Measurements from ENCODE around the gene RNF157.
A peak's percentile ranks its signal among the peaks of the same experiment; 100 is the strongest.

Gene RNF157

GRCh38 chr17:76138896-76139752 is 101.2 kb downstream of the RNF157 start:
- no peak for DNase-seq

DNA sequence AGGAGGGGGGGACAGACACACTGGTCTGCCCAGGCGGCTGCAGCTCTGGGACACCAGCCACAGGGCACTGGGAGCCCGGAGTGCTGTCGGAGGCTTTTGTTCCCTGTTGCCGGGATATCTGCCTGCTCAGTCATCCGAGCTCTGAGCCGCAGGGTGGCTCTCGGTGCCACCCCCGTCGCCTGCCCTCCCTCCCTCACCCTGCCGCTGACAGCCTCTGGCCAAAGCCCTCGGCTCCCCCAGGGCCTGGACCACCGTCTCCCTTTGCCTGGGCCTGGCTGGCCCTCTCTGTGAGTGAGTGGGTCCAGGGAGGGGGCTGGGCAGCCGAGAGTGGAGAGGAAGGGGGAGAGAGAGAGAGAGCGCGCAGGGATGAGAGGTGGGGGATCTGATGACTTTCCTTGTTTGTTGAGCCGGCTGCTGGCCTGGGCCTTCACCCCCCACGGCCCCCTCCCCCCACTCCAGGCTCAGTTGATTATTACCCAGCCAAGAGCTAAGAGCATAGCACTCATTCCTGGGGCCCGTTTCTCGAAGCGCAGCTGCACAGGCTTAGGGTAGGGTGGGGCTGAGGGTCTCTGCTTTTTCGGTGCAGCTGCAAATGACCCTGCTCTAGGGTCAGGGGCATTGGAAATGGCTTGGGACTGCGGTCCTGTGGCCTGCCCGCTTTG is 101.9 kb downstream of the RNF157 start:
- no peak for DNase-seq

GRCh38 chr17:76137351-76138233 is 102.7 kb downstream of the RNF157 start:
- no peak for DNase-seq

DNA sequence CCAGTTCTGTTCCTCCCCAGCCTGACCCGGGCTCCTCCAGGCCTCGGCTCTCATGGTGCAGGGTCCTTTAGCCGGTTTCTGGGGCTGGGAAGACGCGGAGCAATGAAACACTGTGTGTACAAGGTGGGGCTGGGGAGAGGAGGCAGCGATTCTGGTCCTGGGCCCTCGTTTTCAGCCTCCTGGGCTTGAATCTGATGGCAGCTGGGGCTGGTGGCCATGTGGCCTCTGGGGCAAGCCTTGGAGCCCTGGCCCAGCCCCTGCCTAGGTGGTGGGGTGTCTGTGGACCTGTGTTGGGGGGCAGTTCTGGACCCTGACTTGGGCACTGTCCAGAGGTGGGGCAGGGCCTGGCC is 103.3 kb downstream of the RNF157 start:
- no peak for DNase-seq

GRCh38 chr17:76136276-76137000 is 103.9 kb downstream of the RNF157 start:
- DNase-seq = no peak

DNA sequence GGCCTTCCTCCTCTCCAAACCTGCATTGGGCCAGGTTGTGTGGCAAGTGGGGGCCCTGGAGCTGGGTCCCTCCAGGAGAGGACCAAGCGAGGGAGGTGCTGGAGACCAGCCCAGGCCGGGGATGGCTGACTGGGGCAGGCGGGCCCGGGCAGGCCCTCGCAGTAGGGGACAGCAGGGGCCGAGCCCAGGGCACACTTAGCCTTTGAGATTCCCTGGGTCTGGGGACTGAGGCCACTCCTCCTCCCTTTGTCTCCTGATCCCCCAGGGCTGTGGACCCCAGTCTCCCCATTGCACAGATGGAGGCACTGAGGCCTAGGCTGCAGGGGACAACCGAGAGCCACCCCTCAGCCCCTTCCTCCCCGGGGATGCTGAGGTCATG is 104.5 kb downstream of the RNF157 start:
- DNase-seq = no peak

DNA sequence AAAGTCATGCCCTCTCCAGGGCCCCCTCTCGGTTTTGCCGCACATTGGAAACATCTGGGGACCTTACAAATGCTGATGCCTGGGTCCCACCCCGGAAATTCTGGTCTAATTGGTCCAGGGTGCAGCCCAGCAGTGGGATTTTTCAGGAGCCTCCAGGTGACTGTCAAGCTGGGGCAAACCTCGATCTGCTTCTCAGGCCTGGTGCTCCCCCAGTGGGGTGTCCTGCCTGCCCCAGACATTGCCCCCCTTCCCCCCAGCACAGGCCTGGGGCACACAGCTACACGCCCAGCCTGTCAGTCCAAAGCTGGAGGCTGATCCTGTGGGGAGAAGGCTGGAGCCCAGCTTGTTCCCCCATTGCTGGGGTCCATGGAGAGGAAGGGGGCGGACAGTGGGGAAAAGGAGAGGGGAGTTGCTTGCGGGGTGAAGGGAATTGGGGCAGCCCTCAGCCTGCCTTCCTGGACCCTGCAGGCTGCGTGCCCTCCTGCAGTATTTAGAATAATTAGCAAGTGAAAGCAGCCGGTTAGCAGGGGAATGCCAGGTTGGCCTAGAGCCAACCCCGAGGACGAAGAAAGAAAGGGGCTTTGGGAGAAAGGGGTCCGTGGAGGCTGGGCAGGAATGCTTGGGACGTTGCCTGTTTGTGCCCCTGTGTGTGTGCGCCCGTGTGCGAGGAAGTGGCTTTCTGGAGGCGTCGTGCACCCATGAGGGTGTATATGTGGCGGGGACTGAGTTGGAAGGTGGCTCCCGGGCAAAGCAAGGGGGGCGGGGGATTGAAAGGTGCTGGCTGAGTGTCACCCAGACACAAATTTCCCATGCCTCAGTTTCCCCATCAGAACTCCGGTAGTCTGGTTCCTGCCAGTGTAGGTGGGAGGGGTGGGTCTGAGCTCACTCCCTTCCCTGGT is 105.1 kb downstream of the RNF157 start:
- no peak for DNase-seq

DNA sequence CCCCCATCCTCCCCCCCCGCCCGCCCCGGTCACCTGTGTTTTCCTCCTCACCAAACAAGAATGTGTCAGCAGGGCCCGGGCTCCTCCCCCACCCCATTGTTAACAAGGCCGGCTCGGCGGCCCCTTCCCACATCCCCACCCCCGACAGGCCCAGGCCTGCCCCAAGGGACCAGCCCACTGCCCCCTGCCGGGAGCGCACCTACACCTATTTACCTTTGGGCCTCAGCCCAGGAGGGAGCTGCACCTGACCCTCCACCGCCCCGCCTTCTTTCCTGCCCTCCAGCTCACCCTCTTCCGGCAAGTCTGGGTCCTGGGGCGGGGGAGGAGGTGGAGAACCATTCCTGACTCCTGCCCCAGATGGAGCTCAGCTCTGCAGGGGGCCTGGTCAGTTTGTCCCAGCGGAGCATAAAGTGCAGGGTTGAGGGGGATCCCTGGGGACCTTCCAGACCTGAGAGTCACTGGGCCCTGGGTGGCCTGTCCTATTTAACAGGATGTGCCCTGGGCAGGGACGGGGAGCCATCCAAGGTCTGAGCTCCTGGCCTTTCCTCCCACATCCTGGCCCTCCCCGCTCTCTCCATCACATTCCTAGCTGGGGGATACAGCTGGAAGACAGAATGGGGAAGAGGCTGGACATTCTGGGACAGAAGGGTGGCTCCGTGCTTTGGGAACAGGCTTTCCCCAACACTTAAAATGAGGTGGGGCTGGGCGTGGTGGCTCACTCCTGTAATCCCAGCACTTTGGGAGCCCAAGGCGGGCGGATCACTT is 107.5 kb downstream of the RNF157 start:
- DNase-seq = no peak

- DNase-seq = no peak
Observed at GRCh38 chr17:76131692-76132573, 108.4 kb downstream of the RNF157 start.

DNA sequence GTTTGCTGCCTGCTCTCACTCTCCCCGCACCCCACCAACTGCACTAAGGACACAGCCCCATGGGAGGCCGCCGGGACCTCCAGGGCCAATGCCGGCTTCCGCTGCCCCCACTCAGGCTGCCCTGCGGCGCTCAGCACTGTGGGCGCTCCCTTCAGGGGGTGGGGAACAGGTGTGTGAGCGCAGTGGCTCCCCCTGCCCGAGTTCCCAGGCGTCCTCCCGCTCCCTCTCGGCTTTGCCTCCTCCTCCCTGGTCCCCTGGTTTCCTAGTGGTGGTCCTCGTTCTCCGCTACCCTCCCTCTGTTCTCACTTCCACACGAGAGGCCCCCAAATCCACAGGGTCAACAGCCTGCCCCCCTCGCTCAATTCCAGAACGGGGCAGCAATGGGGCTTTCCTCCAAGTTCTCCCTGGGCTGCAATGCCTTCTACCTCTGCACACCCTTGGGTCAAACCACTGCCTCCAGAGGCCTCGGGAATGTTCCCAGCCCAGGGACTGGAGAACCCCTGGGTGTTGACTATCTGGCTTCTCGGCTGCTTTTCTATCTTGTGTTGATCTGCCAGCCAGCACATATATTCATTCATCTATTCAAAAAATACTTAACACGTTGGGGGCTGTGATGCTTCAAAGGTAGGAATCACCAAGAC is 109.1 kb downstream of the RNF157 start:
- DNase-seq = no peak

DNA sequence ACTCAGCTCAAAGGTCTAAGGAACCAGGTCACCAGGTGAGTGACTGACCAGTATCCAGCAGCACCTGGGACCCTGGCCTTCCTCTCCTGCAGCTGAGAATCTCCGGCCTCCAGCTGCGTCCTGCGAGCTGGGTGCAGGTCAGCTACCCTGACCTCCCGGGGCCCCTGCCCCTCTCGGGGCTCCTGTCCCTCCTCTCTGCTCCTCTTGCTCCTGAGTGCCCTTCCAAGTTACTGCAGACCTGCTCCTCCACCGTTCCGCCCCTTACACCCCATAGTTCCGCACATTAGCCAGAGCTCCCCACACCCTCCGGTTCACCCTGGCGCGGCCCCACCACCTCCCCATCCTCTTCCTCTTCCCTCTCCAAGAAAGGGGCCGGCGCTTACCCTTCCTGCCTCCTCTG is 109.8 kb downstream of the RNF157 start:
- DNase-seq = no peak

DNA sequence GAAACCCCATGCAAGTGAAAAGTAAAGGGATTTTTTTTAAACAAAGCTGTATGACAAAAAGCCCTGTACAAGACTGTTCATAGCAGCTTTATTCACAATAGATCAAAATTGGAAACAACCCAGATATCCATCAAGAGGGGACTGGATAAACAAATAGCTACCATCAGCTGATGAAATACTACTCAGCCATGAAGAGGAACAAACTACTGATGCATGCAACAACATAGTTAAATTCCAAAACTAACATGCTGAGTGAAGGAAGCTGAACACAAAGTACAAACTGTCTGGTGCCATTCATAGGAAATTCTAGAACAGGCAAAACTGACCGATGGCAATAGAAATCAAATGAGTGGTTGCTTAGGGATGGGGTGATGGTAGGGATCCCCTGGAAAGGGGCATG is 114.4 kb downstream of the RNF157 start:
- no peak for DNase-seq

DNA sequence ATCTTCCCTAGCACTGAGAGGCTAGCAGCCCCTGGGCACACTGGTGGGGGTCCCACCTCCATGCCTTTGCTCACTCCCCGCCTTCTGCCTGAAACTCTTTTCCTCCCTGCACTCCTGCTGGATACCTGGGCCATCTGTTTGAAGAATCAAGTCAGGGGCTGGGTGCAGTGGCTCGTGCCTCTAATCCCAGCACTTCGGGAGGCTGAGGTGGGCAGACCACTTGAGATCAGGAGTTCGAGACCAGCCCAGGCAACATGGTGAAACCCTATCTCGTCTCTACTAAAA is 115.0 kb downstream of the RNF157 start:
- no peak for DNase-seq

DNA sequence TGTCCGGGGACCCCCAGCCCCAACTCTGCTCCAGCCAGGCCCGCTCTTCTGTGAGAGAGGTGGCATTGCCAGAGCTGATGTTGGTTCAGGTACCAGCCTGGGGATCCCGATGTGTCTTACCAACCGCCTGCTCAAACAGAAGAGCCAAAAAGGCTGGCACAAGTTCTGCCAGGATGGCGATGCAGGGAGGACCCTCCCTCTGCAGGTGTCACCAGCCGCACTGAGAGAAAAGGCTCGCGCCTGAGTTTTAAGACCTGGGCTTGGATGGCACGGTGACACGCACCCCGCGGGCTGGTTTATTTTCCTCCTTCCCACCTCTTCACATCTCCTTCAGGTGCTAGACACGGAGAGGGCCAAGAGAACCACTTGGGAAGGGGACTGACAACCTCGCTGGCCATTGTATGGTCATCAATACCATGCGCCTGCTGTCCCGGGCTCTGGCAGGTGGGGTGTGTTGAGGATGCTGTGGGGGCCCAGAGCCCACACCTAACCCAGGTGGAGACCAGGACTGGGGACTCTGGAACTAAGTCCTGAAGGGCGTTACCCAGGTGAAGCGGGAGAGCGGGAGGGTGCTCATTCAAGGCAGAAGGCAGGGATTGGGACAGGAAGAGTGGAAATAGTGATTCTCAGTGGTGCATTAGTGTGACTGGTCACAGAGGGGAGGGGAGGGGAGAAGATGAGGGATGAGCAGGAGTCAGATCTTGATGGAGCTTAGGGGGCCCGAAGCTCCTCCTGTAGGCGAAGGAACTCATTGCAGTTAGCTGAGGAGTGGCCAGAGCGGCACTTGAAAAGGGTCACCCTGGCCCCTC is 115.5 kb downstream of the RNF157 start:
- DNase-seq = peak; percentile 22

DNA sequence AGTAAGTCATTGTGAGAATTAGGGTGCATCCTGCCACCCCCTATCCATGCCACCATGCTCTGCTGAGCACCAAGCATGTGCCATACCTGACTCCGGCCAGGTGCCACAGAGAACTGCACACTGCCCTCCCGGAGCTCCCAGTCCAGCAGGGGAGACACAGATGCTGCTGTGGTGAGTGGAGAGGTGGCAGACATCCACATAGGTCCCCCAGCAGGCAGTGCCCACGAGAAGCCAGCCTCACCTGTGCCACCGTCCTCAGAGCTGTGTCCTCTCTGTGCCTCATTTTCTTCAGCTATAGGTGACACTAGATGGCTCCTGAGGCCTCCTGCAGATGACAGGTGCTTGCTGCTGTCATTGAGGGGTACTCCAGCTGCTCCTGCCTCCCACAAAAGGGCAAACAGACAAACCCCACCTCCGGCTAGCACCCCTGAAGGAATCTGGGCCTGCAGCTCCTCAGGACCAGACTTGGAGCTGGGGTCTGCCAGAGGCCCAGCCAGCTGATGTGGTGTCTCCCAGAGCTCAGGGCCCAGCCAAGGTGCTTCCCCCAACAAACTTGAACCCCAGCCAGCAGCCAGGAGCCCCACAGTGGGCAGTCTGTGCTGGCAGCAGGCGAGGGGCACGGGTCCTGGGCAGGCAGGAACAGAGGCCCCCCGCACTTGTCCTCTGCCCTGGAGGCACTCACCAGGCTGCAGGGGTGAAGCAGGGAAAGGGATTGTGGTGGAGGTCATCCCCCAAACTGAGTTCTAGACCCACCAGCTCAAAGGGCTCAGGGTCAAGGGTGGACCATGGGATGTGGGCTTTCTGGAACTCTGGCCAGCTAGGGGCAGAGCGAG is 116.3 kb downstream of the RNF157 start:
- no peak for DNase-seq

DNA sequence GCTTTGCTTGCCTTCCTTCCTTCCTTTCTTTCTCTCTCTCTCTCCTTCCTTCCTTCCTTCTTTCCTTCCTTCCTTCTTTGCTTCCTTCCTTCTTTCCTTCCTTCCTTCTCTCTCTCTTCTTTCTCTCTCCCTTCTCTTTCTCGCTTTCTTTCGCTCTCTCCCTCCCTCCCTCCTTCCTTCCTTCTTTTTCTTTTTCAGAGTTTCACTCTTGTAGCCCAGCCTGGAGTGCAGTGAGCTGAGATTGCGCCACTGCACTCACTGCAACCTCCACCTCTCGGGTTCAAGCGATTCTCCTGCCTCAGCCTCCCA is 117.1 kb downstream of the RNF157 start:
- no peak for DNase-seq

GRCh38 chr17:76122431-76123190 is 117.7 kb downstream of the RNF157 start:
- no peak for DNase-seq
